H1 (cell line): Measurements from ENCODE around the gene MCUR1. TPM values are rescaled to one million over a fixed set of nuclear protein-coding genes. Genes with fewer than 3 reads are reported as not detected.

Experiments used
- CTCF ChIA-PET: fragments of 300-600 bp; sonication (Branson Sonifier 250); formaldehyde crosslinking; loops from one replicate; lab custom pipeline; 2021; ENCODE audit not compliant: partially characterized antibody; lab: Charles Lee
- POLR2A ChIA-PET: fragments of 300-600 bp; sonication (Branson Sonifier 250); formaldehyde crosslinking; loops from one replicate; lab custom pipeline; 2021; ENCODE audit warnings: inconsistent platforms; ENCODE audit not compliant: partially characterized antibody; lab: Charles Lee
- DNase-seq, 2 experiments: peaks; one replicate each; pipeline versions ENCODE4 v3.0.0 to v3.0.0-alpha.2; 2010 to 2022; ENCODE audit warnings: low spot score in 2 of 2, low read depth in 1 of 2, mixed read lengths in 1 of 2
- FAIRE-seq: peaks from 2 replicates; lab custom pipeline; 2011; peaks lifted over from hg19 to GRCh38; lab: Jason Lieb, UNC
- H2AFZ ChIP-seq: 2 replicates; pipeline ENCODE4 v1.8.1; 2012; ENCODE audit warnings: low read length, inconsistent platforms
- H2AK5ac ChIP-seq: 2 replicates; pipeline ENCODE4 v1.6.1; 2013; ENCODE audit warnings: low read depth, low read length
- H2BK120ac ChIP-seq: replicated peaks from 2 replicates; pipeline ENCODE3; 2013; ENCODE audit warnings: low read depth, low read length, inconsistent platforms
- H2BK12ac ChIP-seq: 2 replicates; pipeline ENCODE4 v1.6.1; 2013; ENCODE audit warnings: low read depth, low read length
- H2BK15ac ChIP-seq: 2 replicates; pipeline ENCODE4 v1.6.1; 2013; ENCODE audit warnings: low read length
- H2BK20ac ChIP-seq: 2 replicates; pipeline ENCODE4 v1.6.1; 2013; ENCODE audit warnings: low read length
- H2BK5ac ChIP-seq: 2 replicates; pipeline ENCODE4 v1.6.1; 2013; ENCODE audit warnings: low read depth, low read length
- H3K14ac ChIP-seq: 2 replicates; pipeline ENCODE4 v1.6.1; 2013; ENCODE audit warnings: inconsistent platforms; ENCODE audit not compliant: insufficient read length
- H3K18ac ChIP-seq: 2 replicates; pipeline ENCODE4 v1.6.1; 2013; ENCODE audit warnings: low read length; ENCODE audit errors: extremely low read depth
- H3K23ac ChIP-seq: 2 replicates; pipeline ENCODE4 v1.6.1; 2013; ENCODE audit warnings: inconsistent platforms; ENCODE audit not compliant: insufficient read length
- H3K23me2 ChIP-seq: 2 replicates; pipeline ENCODE4 v1.6.1; 2013; ENCODE audit warnings: low read depth, low read length
- H3K27ac ChIP-seq: 2 replicates; pipeline ENCODE4 v1.6.1; 2011; ENCODE audit warnings: low read depth, low read length, inconsistent platforms
- H3K27me3 ChIP-seq, 4 experiments: replicated peaks in 1 of 4; 1 replicate in 1 of 4; 2 replicates in 3 of 4; pipeline versions ENCODE4 v1.6.1 to v1.8.1; 2011 to 2013; ENCODE audit warnings: low read length in 3 of 4, mild to moderate bottlenecking in 3 of 4, inconsistent platforms in 2 of 4, mixed read lengths in 2 of 4, moderate library complexity in 1 of 4; ENCODE audit not compliant: control insufficient read depth in 3 of 4, insufficient read depth in 3 of 4; ENCODE audit errors: extremely low read depth in 1 of 4
- H3K36me3 ChIP-seq, 4 experiments: 2 replicates each; pipeline versions ENCODE4 v1.6.1 to v1.8.1; 2011 to 2013; ENCODE audit warnings: mild to moderate bottlenecking in 4 of 4, low read length in 3 of 4, moderate library complexity in 2 of 4, control low read depth in 1 of 4, inconsistent platforms in 1 of 4; ENCODE audit not compliant: insufficient read depth in 4 of 4, control insufficient read depth in 2 of 4
- H3K4ac ChIP-seq: replicated peaks from 2 replicates; pipeline ENCODE3; 2013; ENCODE audit warnings: low read length, low read depth, mixed read lengths, inconsistent platforms; ENCODE audit not compliant: insufficient read length
- H3K4me1 ChIP-seq, 4 experiments: replicated peaks in 1 of 4; 1 replicate in 1 of 4; 2 replicates in 3 of 4; pipeline versions ENCODE4 v1.6.1 to v1.8.1; 2011 to 2013; ENCODE audit warnings: low read length in 3 of 4, inconsistent platforms in 2 of 4, mixed read lengths in 1 of 4; ENCODE audit not compliant: insufficient read depth in 4 of 4, control insufficient read depth in 3 of 4
- H3K4me2 ChIP-seq, 2 experiments: 2 replicates each; pipeline versions ENCODE4 v1.6.1 to v1.8.1; 2011 to 2013; ENCODE audit warnings: low read depth in 2 of 2, low read length in 2 of 2, control low read depth in 1 of 2, inconsistent platforms in 1 of 2, mild to moderate bottlenecking in 1 of 2; ENCODE audit not compliant: insufficient read depth in 1 of 2
- H3K4me3 ChIP-seq, 4 experiments: fragments of 200-600, 300-600 bp in 1 of 4; sonication (generic), shearing (Covaris generic), sonication (Bioruptor Twin) in 1 of 4; 2 replicates each; pipeline versions ENCODE4 v1.5.1 to v1.8.1; 2011 to 2016; ENCODE audit warnings: low read length in 4 of 4, low read depth in 3 of 4, control low read depth in 2 of 4, inconsistent platforms in 2 of 4, mild to moderate bottlenecking in 2 of 4, mixed read lengths in 1 of 4, moderate library complexity in 1 of 4; ENCODE audit not compliant: insufficient read depth in 2 of 4; ENCODE audit errors: extremely low read depth in 1 of 4
- H3K56ac ChIP-seq: replicated peaks from 2 replicates; pipeline ENCODE3; 2013; ENCODE audit warnings: low read depth, mild to moderate bottlenecking, mixed read lengths, low read length, inconsistent platforms; ENCODE audit not compliant: insufficient read length
- H3K79me1 ChIP-seq: 2 replicates; pipeline ENCODE4 v1.6.1; 2013; ENCODE audit warnings: low read depth, low read length, control low read depth
- H3K79me2 ChIP-seq, 2 experiments: 2 replicates each; pipeline versions ENCODE4 v1.6.1 to v1.8.1; 2012 to 2013; ENCODE audit warnings: low read length in 2 of 2, mild to moderate bottlenecking in 2 of 2, inconsistent platforms in 1 of 2; ENCODE audit not compliant: insufficient read depth in 2 of 2, control insufficient read depth in 1 of 2
- H3K9ac ChIP-seq, 4 experiments: replicated peaks in 1 of 4; 1 replicate in 1 of 4; 2 replicates in 3 of 4; pipeline versions ENCODE4 v1.6.1 to v1.8.1; 2011 to 2013; ENCODE audit warnings: low read depth in 3 of 4, low read length in 3 of 4, control low read depth in 2 of 4, mild to moderate bottlenecking in 2 of 4, moderate library complexity in 2 of 4, inconsistent platforms in 1 of 4; ENCODE audit errors: extremely low read depth in 1 of 4
- H3K9me3 ChIP-seq, 2 experiments: 2 replicates each; pipeline versions ENCODE4 v1.6.1 to v1.8.1; 2012 to 2013; ENCODE audit warnings: mild to moderate bottlenecking in 2 of 2, moderate library complexity in 2 of 2, control low read depth in 1 of 2, inconsistent platforms in 1 of 2, low read depth in 1 of 2, low read length in 1 of 2, mixed read lengths in 1 of 2; ENCODE audit not compliant: insufficient read depth in 2 of 2
- H4K20me1 ChIP-seq, 2 experiments: replicated peaks in 1 of 2; 2 replicates each; pipeline versions ENCODE3 to v1.8.1; 2011 to 2013; ENCODE audit warnings: inconsistent platforms in 2 of 2, low read length in 2 of 2, mild to moderate bottlenecking in 1 of 2; ENCODE audit not compliant: insufficient read depth in 2 of 2, control insufficient read depth in 1 of 2
- H4K5ac ChIP-seq: 2 replicates; pipeline ENCODE4 v1.6.1; 2013; ENCODE audit warnings: low read length, low read depth, mixed read lengths, inconsistent platforms; ENCODE audit not compliant: insufficient read length
- H4K8ac ChIP-seq: 2 replicates; pipeline ENCODE4 v1.8.0; 2013; ENCODE audit warnings: mild to moderate bottlenecking, moderate library complexity, low read length, inconsistent platforms; ENCODE audit not compliant: insufficient read depth; ENCODE audit errors: extremely low read depth
- H4K91ac ChIP-seq: replicated peaks from 2 replicates; pipeline ENCODE3; 2013; ENCODE audit warnings: low read length, mixed read lengths, inconsistent platforms; ENCODE audit not compliant: insufficient read length
- CBX8 ChIP-seq: fragments of 300-800, 300-1000 bp; sonication (generic); IDR thresholded peaks from 2 replicates; pipeline ENCODE4 v1.7.1; 2016; ENCODE audit warnings: low read depth, low read length, borderline replicate concordance
- FOSL1 ChIP-seq: IDR thresholded peaks from 2 replicates; pipeline ENCODE4 v1.6.1; 2011; ENCODE audit warnings: mild to moderate bottlenecking, low read depth, low read length, moderate library complexity; ENCODE audit not compliant: insufficient read depth
- HDAC2 ChIP-seq, 2 experiments: fragments of 300-600 bp in 1 of 2; sonication (generic) in 1 of 2; IDR thresholded peaks; 2 replicates each; pipeline ENCODE4 v1.6.1; 2011 to 2012; ENCODE audit warnings: low read depth in 2 of 2, low read length in 2 of 2, mild to moderate bottlenecking in 2 of 2, moderate library complexity in 2 of 2, borderline replicate concordance in 1 of 2, inconsistent platforms in 1 of 2
- KDM5A ChIP-seq: fragments of 200-600 bp; IDR thresholded peaks from 2 replicates; pipeline ENCODE4 v1.7.1; 2012; ENCODE audit warnings: mild to moderate bottlenecking, low read length, inconsistent platforms, mixed read lengths
- POU5F1 ChIP-seq: IDR thresholded peaks from 2 replicates; pipeline ENCODE4 v1.6.1; 2011; ENCODE audit warnings: low read depth, mild to moderate bottlenecking, low read length, moderate library complexity
- RBBP5 ChIP-seq: IDR thresholded peaks from 2 replicates; pipeline ENCODE4 v1.7.1; 2012; ENCODE audit warnings: low read depth, mild to moderate bottlenecking, inconsistent platforms, low read length, moderate library complexity, borderline replicate concordance
- RFX5 ChIP-seq: IDR thresholded peaks from 2 replicates; pipeline ENCODE4 v1.6.1; 2011; ENCODE audit warnings: low read depth, low read length, improper control_type of control experiment, borderline replicate concordance
- SP1 ChIP-seq: IDR thresholded peaks from 2 replicates; pipeline ENCODE4 v1.6.1; 2011; ENCODE audit warnings: low read depth, low read length
- SP2 ChIP-seq: IDR thresholded peaks from 2 replicates; pipeline ENCODE4 v1.6.1; 2012; ENCODE audit warnings: mild to moderate bottlenecking, low read length, inconsistent platforms
- WGBS, 2 experiments: shearing (Covaris generic) in 1 of 2; methylation state at CpG; one replicate each; pipeline versions ENCODE4 v1.1.6 to v1.1.7; 2013 to 2015; ENCODE audit warnings: low lambda C conversion rate in 2 of 2, mixed read lengths in 2 of 2, inconsistent platforms in 1 of 2, low coverage in 1 of 2, missing lambda C conversion rate in 1 of 2; ENCODE audit not compliant: insufficient replicate concordance in 2 of 2, insufficient coverage in 1 of 2, insufficient read length in 1 of 2; ENCODE audit errors: extremely low coverage in 1 of 2, missing lambda C conversion rate in 1 of 2; 5-methylcytosine and 5-hydroxymethylcytosine counted together
- polyA plus RNA-seq, 7 experiments: library from polyadenylated mRNA; depleted of rRNA in 3 of 7; stranded (reverse) in 5 of 7; unstranded in 2 of 7; fragments of >200 nt in 5 of 7; fragments of 200-250 nt in 2 of 7; gene quantifications; 1 replicate in 5 of 7; 2 replicates in 1 of 7; 4 replicates in 1 of 7; pipeline versions ENCODE4 v1.2.1 to v1.2.3, GENCODE V29; 2011 to 2013; ENCODE audit warnings: missing spikeins in 2 of 7, mixed read lengths in 2 of 7
- total RNA-seq: library from RNA; stranded (reverse); fragmentation: NEBNext Ultra II Directional; extraction: Animal tissue kit (Norgen Biotek cat#: 25700); gene quantifications from 2 replicates; pipeline ENCODE4 v1.2.1, GENCODE V29; 2021
- TF ChIP-seq, protein P1 (sequence below): IDR thresholded peaks from 2 replicates; pipeline ENCODE4 v1.6.1; 2011; ENCODE audit warnings: low read length, improper control_type of control experiment
- TF ChIP-seq, protein P2 (sequence below): IDR thresholded peaks from 2 replicates; pipeline ENCODE4 v1.6.1; 2012; ENCODE audit warnings: low read length, inconsistent platforms

The MCUR1 gene
- total and polyA plus RNA-seq, 2 of the 8 experiments (the other 6 are each of a cell fraction or from before 2014, with no cell fraction given): 9.6 to 37.3 TPM

DNA sequence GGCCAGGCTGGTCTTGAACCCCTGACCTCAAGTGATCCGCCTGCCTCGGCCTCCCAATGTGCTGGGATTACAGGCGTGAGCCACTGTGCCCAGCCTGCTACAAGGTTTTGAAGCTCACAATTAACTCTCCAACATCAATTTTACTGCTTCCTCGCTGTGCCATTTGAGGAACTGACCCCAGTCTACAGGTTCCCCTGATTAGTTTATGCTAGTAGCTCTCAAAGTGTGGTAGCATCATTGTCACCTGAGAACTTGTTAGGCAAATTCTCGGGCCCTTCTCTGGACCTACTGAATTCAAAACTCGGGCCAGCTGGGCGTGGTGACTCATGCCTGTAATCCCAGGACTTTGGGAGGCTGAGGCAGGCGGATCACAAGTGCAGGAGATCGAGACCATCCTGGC, 49.4 kb downstream of the MCUR1 start:
- Histone ChIP-seq H3K4me3 (no peak overlapping the region), H2BK20ac (no peak overlapping the region), H2BK12ac (no peak overlapping the region), H4K8ac (no peak overlapping the region), H2BK5ac (no peak overlapping the region), H3K56ac (no peak overlapping the region), H3K79me2 (no peaks in the 10 kb centered on the region), H2BK120ac (no peak overlapping the region), H3K4ac (no peak overlapping the region), H3K18ac (no peak overlapping the region), H2AK5ac (no peak overlapping the region), H2AFZ (no peak overlapping the region), H3K23ac (no peak overlapping the region), H4K91ac (no peak overlapping the region), H3K9me3 (peaks cover 0 to 6% of the 10 kb centered on the region in 2 experiments; a peak in 1 of 4 replicates), H3K27me3 (no peaks in the 10 kb centered on the region), H3K4me2 (no peak overlapping the region), H3K9ac (no peak overlapping the region), H3K36me3 (no peaks in the 10 kb centered on the region), H3K23me2 (no peaks in the 10 kb centered on the region), H4K20me1 (no peaks in the 10 kb centered on the region), H2BK15ac (no peak overlapping the region), H4K5ac (no peak overlapping the region), H3K79me1 (no peaks in the 10 kb centered on the region), H3K27ac (no peak overlapping the region), H3K14ac (no peak overlapping the region), H3K4me1 (peaks cover 0 to 4% (median under 1%) of the 10 kb centered on the region in 4 experiments; a peak in 2 of 7 replicates)
- ChIA-PET POLR2A (interaction anchor here (1.1 kb wide), 1 partner anchor 43 kb away, joined by 3 read pairs; no protein-coding TSS in a partner anchor), CTCF (interaction anchor here (0.7 to 1.2 kb wide), 3 partner anchors 9 to 109 kb away, joined by 3 to 5 read pairs (median 3); no protein-coding TSS in a partner anchor)
- DNase-seq: no peak
- 89% methylated on average over 9 of the region's 9 CpGs; no CpG with 5 or more reads in 1 of the 2 experiments for WGBS, 2 experiments
- no peak for FAIRE-seq
- TF ChIP-seq, protein P1, sequence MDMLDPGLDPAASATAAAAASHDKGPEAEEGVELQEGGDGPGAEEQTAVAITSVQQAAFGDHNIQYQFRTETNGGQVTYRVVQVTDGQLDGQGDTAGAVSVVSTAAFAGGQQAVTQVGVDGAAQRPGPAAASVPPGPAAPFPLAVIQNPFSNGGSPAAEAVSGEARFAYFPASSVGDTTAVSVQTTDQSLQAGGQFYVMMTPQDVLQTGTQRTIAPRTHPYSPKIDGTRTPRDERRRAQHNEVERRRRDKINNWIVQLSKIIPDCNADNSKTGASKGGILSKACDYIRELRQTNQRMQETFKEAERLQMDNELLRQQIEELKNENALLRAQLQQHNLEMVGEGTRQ: no peak
- TF ChIP-seq POU5F1: no peak
- no peak for TF ChIP-seq KDM5A
- TF ChIP-seq, protein P2, sequence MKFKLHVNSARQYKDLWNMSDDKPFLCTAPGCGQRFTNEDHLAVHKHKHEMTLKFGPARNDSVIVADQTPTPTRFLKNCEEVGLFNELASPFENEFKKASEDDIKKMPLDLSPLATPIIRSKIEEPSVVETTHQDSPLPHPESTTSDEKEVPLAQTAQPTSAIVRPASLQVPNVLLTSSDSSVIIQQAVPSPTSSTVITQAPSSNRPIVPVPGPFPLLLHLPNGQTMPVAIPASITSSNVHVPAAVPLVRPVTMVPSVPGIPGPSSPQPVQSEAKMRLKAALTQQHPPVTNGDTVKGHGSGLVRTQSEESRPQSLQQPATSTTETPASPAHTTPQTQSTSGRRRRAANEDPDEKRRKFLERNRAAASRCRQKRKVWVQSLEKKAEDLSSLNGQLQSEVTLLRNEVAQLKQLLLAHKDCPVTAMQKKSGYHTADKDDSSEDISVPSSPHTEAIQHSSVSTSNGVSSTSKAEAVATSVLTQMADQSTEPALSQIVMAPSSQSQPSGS: no peak
- no peak for TF ChIP-seq RFX5
- TF ChIP-seq RBBP5: no peak
- TF ChIP-seq CBX8: no peak
- no peak for TF ChIP-seq HDAC2 (IDR thresholded peaks at IDR 0.05; ENCODE audit: borderline replicate concordance in 1 of 2, low read depth in 2 of 2, low read length in 2 of 2)
- no peak for TF ChIP-seq FOSL1
- no peak for TF ChIP-seq SP1
- no peak for TF ChIP-seq SP2
